MCF 10A (cell line): ENCODE measurements around the gene TANGO6. TPM values are rescaled to one million over a fixed set of nuclear protein-coding genes. Genes with fewer than 3 reads are reported as not detected.

Experiments used
- BruUV-seq: library from RNA; stranded (reverse); fragments of 400-500 nt; replicated peaks from 2 replicates; lab custom pipeline; 2021; lab: Mats Ljungman, UMichigan
- CTCF ChIA-PET: fragments of 300-600 bp; sonication (Branson Sonifier 250); formaldehyde crosslinking; extraction: SDS; loops from one replicate; lab custom pipeline; 2021; ENCODE audit warnings: antibody characterized with exemption, inconsistent platforms; lab: Yijun Ruan, JAX
- POLR2A ChIA-PET: fragments of 300-600, 350-650 bp; sonication (Branson Sonifier 250); formaldehyde crosslinking; extraction: SDS; loops from one replicate; lab custom pipeline; 2020; ENCODE audit warnings: antibody characterized with exemption, inconsistent platforms; lab: Yijun Ruan, JAX
- DNase-seq: peaks from one replicate; pipeline ENCODE4 v3.0.0-alpha.2; 2018; ENCODE audit not compliant: unreplicated experiment
- H3K27ac Mint-ChIP-seq: one replicate; pipeline ENCODE4 v1.8.0; 2022; ENCODE audit warnings: mild to moderate bottlenecking, low read depth, mixed read lengths; ENCODE audit not compliant: unreplicated experiment
- H3K27me3 Mint-ChIP-seq: one replicate; pipeline ENCODE4 v1.8.0; 2022; ENCODE audit warnings: mixed read lengths; ENCODE audit not compliant: insufficient read depth, unreplicated experiment
- H3K36me3 Mint-ChIP-seq: one replicate; pipeline ENCODE4 v1.8.0; 2022; ENCODE audit warnings: mild to moderate bottlenecking, moderate library complexity, mixed read lengths; ENCODE audit not compliant: insufficient read depth, unreplicated experiment
- H3K4me1 Mint-ChIP-seq: one replicate; pipeline ENCODE4 v1.8.0; 2022; ENCODE audit warnings: mixed read lengths; ENCODE audit not compliant: insufficient read depth, unreplicated experiment
- H3K4me3 Mint-ChIP-seq: one replicate; pipeline ENCODE4 v1.8.0; 2022; ENCODE audit warnings: mild to moderate bottlenecking, moderate library complexity, mixed read lengths; ENCODE audit not compliant: unreplicated experiment
- H3K9me3 Mint-ChIP-seq: one replicate; pipeline ENCODE4 v1.8.0; 2022; ENCODE audit warnings: mixed read lengths; ENCODE audit not compliant: unreplicated experiment
- intact Hi-C: fragments of 100-400 bp; cut with micrococcal nuclease; formaldehyde crosslinking; loops from 2 replicates; pipeline ENCODE4 v1.14.1; 2022
- total RNA-seq: library from RNA; stranded (reverse); gene quantifications from 2 replicates; pipeline ENCODE4 v1.2.3, GENCODE V29; 2022
- TF ChIP-seq, protein P1 (sequence below): fragments of 200-600 bp; IDR thresholded peaks from one replicate; pipeline ENCODE4 v1.8.0; 2022; ENCODE audit warnings: antibody characterized with exemption, mild to moderate bottlenecking; ENCODE audit not compliant: unreplicated experiment

TANGO6 gene
- total RNA-seq, 1 experiment from 2014 or later, result 21.8 TPM

DNA sequence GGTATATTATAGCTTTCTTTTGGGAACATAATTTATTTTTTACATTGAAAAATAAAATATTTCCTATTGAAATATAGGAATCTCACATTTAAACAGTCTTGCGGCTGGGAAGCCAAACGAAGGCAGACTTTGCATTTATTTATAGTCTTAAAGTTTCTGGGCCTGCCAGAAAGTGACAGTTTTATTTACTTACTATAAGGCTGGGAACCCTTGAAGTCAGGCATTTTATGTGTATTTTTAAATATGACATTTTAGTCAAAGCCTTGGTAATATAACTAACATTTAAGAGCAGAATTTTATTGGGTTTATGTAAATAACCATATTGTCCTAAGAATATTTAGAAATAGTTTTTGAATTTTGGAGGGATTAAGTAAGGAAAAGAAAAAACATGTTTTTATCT, 97.5 kb downstream of the TANGO6 start:
- POLR2A ChIA-PET, result interaction anchor here (0.6 to 2.4 kb wide), 4 partner anchors 12 to 679 kb away, joined by 3 to 7 read pairs (median 4); no protein-coding TSS in a partner anchor
- CTCF ChIA-PET, result no interaction called here
- H3K4me1 Mint-ChIP-seq, result peaks cover 20% of the 10 kb centered on the region
- no peak overlapping the region for H3K27ac Mint-ChIP-seq
- TF ChIP-seq, protein P1, sequence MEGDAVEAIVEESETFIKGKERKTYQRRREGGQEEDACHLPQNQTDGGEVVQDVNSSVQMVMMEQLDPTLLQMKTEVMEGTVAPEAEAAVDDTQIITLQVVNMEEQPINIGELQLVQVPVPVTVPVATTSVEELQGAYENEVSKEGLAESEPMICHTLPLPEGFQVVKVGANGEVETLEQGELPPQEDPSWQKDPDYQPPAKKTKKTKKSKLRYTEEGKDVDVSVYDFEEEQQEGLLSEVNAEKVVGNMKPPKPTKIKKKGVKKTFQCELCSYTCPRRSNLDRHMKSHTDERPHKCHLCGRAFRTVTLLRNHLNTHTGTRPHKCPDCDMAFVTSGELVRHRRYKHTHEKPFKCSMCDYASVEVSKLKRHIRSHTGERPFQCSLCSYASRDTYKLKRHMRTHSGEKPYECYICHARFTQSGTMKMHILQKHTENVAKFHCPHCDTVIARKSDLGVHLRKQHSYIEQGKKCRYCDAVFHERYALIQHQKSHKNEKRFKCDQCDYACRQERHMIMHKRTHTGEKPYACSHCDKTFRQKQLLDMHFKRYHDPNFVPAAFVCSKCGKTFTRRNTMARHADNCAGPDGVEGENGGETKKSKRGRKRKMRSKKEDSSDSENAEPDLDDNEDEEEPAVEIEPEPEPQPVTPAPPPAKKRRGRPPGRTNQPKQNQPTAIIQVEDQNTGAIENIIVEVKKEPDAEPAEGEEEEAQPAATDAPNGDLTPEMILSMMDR, result no peak
- intact Hi-C loops, result no loop called here
- H3K4me3 Mint-ChIP-seq, result no peak overlapping the region
- peaks cover 6% of the 10 kb centered on the region for H3K36me3 Mint-ChIP-seq
- H3K9me3 Mint-ChIP-seq, result no peaks in the 10 kb centered on the region
- no TSS peak for BruUV-seq
- no peak for DNase-seq
- no peaks in the 10 kb centered on the region for H3K27me3 Mint-ChIP-seq

DNA sequence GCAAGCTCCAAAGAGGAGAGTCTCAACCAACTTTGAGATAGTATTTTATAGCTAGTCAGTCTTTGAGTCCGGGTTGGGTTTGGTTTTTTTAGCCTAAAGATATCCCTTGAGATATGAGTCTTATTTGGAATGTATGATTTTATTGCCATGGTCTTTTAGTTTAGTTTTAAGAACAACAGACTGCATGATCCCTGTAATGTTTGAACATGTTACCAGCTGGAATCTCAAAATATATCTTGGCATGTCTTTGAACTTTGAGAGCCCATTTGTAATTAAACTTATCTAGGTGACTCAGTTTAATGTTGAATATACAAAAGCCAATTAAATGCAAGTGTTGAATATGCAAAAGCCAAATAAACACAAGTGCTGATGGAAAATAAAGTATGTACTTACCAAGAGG, 100.6 kb downstream of the TANGO6 start:
- POLR2A ChIA-PET, result interaction anchor here (1.6 to 2.6 kb wide), 2 partner anchors 9 to 10 kb away, joined by 5 to 7 read pairs; no protein-coding TSS in a partner anchor
- H3K4me3 Mint-ChIP-seq, result no peak overlapping the region
- H3K27ac Mint-ChIP-seq, result no peak overlapping the region
- CTCF ChIA-PET, result interaction anchor here (0.8 to 1.5 kb wide), 2 partner anchors 41 to 42 kb away, joined by 5 to 6 read pairs; no protein-coding TSS in a partner anchor
- H3K9me3 Mint-ChIP-seq, result no peaks in the 10 kb centered on the region
- no peak for DNase-seq
- BruUV-seq, result no TSS peak
- H3K4me1 Mint-ChIP-seq, result no peaks in the 10 kb centered on the region
- TF ChIP-seq, protein P1, result no peak
- intact Hi-C loops, result no loop called here
- no peaks in the 10 kb centered on the region for H3K36me3 Mint-ChIP-seq
- no peaks in the 10 kb centered on the region for H3K27me3 Mint-ChIP-seq

DNA sequence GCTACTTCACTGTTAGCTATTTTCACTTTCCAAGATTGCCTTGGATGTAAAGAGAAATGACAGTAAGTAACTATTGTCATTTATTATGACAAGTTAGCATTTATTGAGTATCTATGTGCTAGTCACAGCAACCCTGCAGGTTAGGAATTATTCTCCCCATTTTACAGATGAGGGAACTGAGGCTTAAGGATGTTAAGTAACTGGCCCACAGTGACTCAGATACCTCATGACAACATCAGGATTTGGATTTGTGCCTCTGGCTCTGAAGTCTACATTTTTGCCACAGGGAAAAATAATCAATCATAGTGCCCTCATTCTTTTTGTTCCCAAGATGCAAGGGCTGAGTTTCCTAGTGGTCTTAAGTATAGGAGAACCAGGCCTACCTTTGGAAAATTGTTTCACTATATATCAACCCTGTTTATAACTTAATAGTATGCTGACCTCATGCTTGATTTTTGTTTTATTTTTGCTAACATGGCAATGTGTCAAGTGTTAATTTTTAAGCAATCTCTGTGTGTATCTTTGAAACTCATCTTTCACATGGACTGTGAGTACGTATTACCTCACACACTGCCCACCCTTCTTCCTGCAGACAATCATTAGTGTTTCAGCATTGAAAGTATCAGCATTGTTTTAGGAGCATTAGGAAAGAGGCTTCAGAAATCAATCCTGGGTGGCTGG, 105.0 kb downstream of the TANGO6 start:
- peak; percentile 5 for DNase-seq
- peaks cover 10% of the 10 kb centered on the region for H3K4me1 Mint-ChIP-seq
- H3K36me3 Mint-ChIP-seq, result peaks cover under 1% of the 10 kb centered on the region
- H3K9me3 Mint-ChIP-seq, result no peaks in the 10 kb centered on the region
- no peak overlapping the region for H3K27ac Mint-ChIP-seq
- H3K27me3 Mint-ChIP-seq, result no peaks in the 10 kb centered on the region
- ChIA-PET POLR2A (interaction anchor here (0.9 to 1.1 kb wide), 4 partner anchors 8 to 37 kb away, joined by 3 to 5 read pairs (median 4); no protein-coding TSS in a partner anchor), CTCF (interaction anchor here (0.6 to 1.1 kb wide), 3 partner anchors 26 to 175 kb away, joined by 4 to 5 read pairs (median 4); no protein-coding TSS in a partner anchor)
- TF ChIP-seq, protein P1, result no peak
- BruUV-seq, result no TSS peak
- H3K4me3 Mint-ChIP-seq, result no peak overlapping the region
- intact Hi-C loops, result no loop called here

DNA sequence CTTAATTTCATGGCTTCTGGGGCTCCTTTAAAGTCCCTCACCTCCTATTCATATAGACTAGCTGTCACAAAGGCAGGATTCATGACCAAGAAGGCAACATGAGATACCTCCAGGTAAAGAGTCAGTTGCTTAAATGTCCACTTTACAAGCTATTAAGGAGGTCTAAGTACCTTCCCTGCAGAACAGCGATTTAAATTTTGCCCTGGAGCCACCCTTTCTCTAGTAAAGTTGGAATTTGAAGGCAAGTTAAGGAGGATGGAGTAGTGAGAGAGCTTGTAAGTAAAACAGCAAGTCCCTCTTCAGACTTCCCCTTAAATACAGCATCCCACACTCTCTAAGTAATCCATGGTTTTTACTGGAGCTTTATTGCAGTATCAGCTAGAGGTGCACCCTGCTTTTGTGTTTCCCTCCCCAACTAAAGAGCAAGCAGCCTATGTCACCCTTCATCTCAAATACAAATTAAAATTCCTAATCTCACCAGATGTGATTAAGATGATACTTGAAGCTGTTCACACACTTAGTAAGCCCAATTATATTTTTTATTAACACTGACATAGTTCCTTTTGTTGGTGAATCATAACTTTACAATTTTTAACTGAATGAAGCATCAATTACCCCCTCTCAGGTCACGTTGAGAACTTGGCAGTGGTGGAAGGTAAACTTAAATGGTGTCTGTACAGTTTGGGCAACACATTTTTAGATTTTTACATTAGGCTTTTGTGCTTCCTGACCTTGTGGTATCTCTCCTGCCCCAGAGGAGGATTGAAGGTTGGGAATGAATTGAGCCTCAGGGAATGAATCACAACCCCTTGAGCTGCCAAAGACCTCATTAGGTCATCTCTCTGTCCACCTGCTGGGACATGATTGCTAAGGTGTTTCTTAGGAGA, 108.9 kb downstream of the TANGO6 start:
- CTCF ChIA-PET, result interaction anchor here (0.6 to 1.4 kb wide), 5 partner anchors 8 to 50 kb away, joined by 3 to 6 read pairs (median 4); no protein-coding TSS in a partner anchor
- peak overlapping the region; percentile 49 for H3K27ac Mint-ChIP-seq
- DNase-seq, result peak; percentile 72

More for the DNA sequence above, 108.9 kb downstream of the TANGO6 start:
- Mint-ChIP-seq H3K4me3 (no peak overlapping the region), H3K27me3 (no peaks in the 10 kb centered on the region), H3K36me3 (peaks cover 5% of the 10 kb centered on the region), H3K4me1 (peaks cover 10% of the 10 kb centered on the region), H3K9me3 (no peaks in the 10 kb centered on the region)
- TF ChIP-seq, protein P1, result no peak
- no TSS peak for BruUV-seq
- POLR2A ChIA-PET, result interaction anchor here (0.6 to 2.9 kb wide), 22 partner anchors 9 to 1380 kb away, joined by 3 to 17 read pairs (median 6); no protein-coding TSS in a partner anchor
- intact Hi-C loops, result no loop called here
